ENCODE measurements around the gene GRIK5. TPM values are rescaled to one million over a fixed set of nuclear protein-coding genes. Genes with fewer than 3 reads are reported as not detected.

The GRIK5 gene
- total RNA-seq, 1 donor: under 0.01 TPM

- Histone ChIP-seq H3K36me3 (ENCODE audit: insufficient read depth, low read length) (no peaks in the 10 kb centered on the region), H2AFZ (ENCODE audit: low read length) (no peak overlapping the region), H3K27me3 (ENCODE audit: insufficient read depth, low read length) (no peaks in the 10 kb centered on the region), H3K4me3 (ENCODE audit: insufficient read depth, low read length) (no peak overlapping the region), H3K79me2 (ENCODE audit: insufficient read depth, low read length) (no peaks in the 10 kb centered on the region), H3K9me3 (ENCODE audit: low read depth, low read length) (no peaks in the 10 kb centered on the region), H4K20me1 (ENCODE audit: insufficient read depth, low read length) (no peaks in the 10 kb centered on the region), H3K27ac (ENCODE audit: low read depth, low read length) (no peak overlapping the region), H3K4me1 (ENCODE audit: insufficient read depth, low read length) (no peaks in the 10 kb centered on the region), H3K4me2 (ENCODE audit: insufficient read depth, low read length) (no peak overlapping the region)
- DNase-seq (ENCODE audit: insufficient read length, low spot score, missing footprints): peak; percentile 14
- TF ChIP-seq, protein P1, sequence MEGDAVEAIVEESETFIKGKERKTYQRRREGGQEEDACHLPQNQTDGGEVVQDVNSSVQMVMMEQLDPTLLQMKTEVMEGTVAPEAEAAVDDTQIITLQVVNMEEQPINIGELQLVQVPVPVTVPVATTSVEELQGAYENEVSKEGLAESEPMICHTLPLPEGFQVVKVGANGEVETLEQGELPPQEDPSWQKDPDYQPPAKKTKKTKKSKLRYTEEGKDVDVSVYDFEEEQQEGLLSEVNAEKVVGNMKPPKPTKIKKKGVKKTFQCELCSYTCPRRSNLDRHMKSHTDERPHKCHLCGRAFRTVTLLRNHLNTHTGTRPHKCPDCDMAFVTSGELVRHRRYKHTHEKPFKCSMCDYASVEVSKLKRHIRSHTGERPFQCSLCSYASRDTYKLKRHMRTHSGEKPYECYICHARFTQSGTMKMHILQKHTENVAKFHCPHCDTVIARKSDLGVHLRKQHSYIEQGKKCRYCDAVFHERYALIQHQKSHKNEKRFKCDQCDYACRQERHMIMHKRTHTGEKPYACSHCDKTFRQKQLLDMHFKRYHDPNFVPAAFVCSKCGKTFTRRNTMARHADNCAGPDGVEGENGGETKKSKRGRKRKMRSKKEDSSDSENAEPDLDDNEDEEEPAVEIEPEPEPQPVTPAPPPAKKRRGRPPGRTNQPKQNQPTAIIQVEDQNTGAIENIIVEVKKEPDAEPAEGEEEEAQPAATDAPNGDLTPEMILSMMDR (IDR thresholded peaks at IDR 0.05; ENCODE audit: extremely low read depth, low read depth, low read length): no peak
Measured at GRCh38 chr19:42098781-42099180, 28.8 kb upstream of the GRIK5 start.

GRCh38 chr19:42097461-42097860 is 27.5 kb upstream of the GRIK5 start:
- Histone ChIP-seq H3K9me3 (ENCODE audit: low read depth, low read length) (no peaks in the 10 kb centered on the region), H4K20me1 (ENCODE audit: insufficient read depth, low read length) (no peaks in the 10 kb centered on the region), H3K79me2 (ENCODE audit: insufficient read depth, low read length) (no peaks in the 10 kb centered on the region), H3K36me3 (ENCODE audit: insufficient read depth, low read length) (no peaks in the 10 kb centered on the region), H3K27me3 (ENCODE audit: insufficient read depth, low read length) (no peaks in the 10 kb centered on the region), H3K4me2 (ENCODE audit: insufficient read depth, low read length) (no peak overlapping the region), H2AFZ (ENCODE audit: low read length) (no peak overlapping the region), H3K27ac (ENCODE audit: low read depth, low read length) (no peak overlapping the region), H3K4me1 (ENCODE audit: insufficient read depth, low read length) (no peaks in the 10 kb centered on the region), H3K4me3 (ENCODE audit: insufficient read depth, low read length) (no peak overlapping the region)
- DNase-seq (ENCODE audit: insufficient read length, low spot score, missing footprints): no peak
- TF ChIP-seq, protein P1 (IDR thresholded peaks at IDR 0.05; ENCODE audit: extremely low read depth, low read depth, low read length): no peak

DNA sequence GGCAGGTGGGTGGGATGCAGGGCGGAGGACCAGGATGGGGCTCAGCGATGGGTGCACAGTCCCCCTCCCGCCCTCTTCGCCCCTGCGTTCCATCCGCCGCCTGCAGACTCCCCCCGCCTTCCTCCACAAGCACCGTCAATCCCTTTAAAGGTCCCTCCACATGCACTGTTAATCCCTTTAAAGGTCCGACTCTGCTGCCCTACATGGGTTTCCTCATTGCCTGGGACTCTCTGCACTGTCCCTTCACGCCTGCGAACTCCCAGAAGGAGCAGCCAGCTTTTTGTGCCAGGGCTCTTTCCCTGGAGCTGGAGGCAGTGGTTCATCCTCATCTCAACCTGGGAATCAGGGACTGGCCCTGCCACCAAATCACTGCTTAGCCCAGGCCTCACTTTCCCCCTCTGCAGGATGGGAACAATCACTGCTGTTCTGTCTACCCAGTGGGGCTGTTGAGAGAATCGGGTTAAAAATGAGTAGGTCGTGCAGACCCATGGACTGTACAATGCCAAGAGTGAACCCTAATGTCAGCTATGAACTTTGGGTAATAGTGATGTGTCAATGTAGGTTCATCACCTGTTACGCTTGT is 26.3 kb upstream of the GRIK5 start:
- Histone ChIP-seq H4K20me1 (ENCODE audit: insufficient read depth, low read length) (no peaks in the 10 kb centered on the region), H3K4me2 (ENCODE audit: insufficient read depth, low read length) (no peak overlapping the region), H3K4me3 (ENCODE audit: insufficient read depth, low read length) (no peak overlapping the region), H3K79me2 (ENCODE audit: insufficient read depth, low read length) (no peaks in the 10 kb centered on the region), H3K27me3 (ENCODE audit: insufficient read depth, low read length) (no peaks in the 10 kb centered on the region), H3K4me1 (ENCODE audit: insufficient read depth, low read length) (peaks cover 3% of the 10 kb centered on the region), H2AFZ (ENCODE audit: low read length) (no peak overlapping the region), H3K27ac (ENCODE audit: low read depth, low read length) (no peak overlapping the region), H3K9me3 (ENCODE audit: low read depth, low read length) (no peaks in the 10 kb centered on the region), H3K36me3 (ENCODE audit: insufficient read depth, low read length) (no peaks in the 10 kb centered on the region)
- peak; percentile 83 for DNase-seq (ENCODE audit: insufficient read length, low spot score, missing footprints)
- TF ChIP-seq, protein P1 (IDR thresholded peaks at IDR 0.05; ENCODE audit: extremely low read depth, low read depth, low read length): no peak

GRCh38 chr19:42095814-42096230 is 25.8 kb upstream of the GRIK5 start:
- Histone ChIP-seq H3K36me3 (ENCODE audit: insufficient read depth, low read length) (no peaks in the 10 kb centered on the region), H2AFZ (ENCODE audit: low read length) (no peak overlapping the region), H4K20me1 (ENCODE audit: insufficient read depth, low read length) (no peaks in the 10 kb centered on the region), H3K4me2 (ENCODE audit: insufficient read depth, low read length) (no peak overlapping the region), H3K27ac (ENCODE audit: low read depth, low read length) (no peak overlapping the region), H3K4me3 (ENCODE audit: insufficient read depth, low read length) (no peak overlapping the region), H3K79me2 (ENCODE audit: insufficient read depth, low read length) (no peaks in the 10 kb centered on the region), H3K4me1 (ENCODE audit: insufficient read depth, low read length) (peaks cover 4% of the 10 kb centered on the region), H3K27me3 (ENCODE audit: insufficient read depth, low read length) (no peaks in the 10 kb centered on the region), H3K9me3 (ENCODE audit: low read depth, low read length) (no peaks in the 10 kb centered on the region)
- DNase-seq (ENCODE audit: insufficient read length, low spot score, missing footprints): peak; percentile 48
- TF ChIP-seq, protein P1 (IDR thresholded peaks at IDR 0.05; ENCODE audit: extremely low read depth, low read depth, low read length): no peak
